ENCODE data around the gene SEMA3G.

Gene SEMA3G

GRCh38 chr3:52393959-52394670 lies 50.8 kb downstream of the SEMA3G start:
- DNase-seq = no peak

GRCh38 chr3:52393131-52393807 lies 51.6 kb downstream of the SEMA3G start:
- DNase-seq = no peak

- no peak for DNase-seq
These were observed 52.5 kb downstream of the SEMA3G start for GRCh38 chr3:52392216-52392930.

GRCh38 chr3:52391096-52391495 lies 53.8 kb downstream of the SEMA3G start:
- DNase-seq = no peak

- no peak for DNase-seq
These were observed 56.0 kb downstream of the SEMA3G start for GRCh38 chr3:52388933-52389332.

- no peak for DNase-seq
These were observed 56.5 kb downstream of the SEMA3G start for GRCh38 chr3:52388348-52388821.

- no peak for DNase-seq
These were observed 57.4 kb downstream of the SEMA3G start for GRCh38 chr3:52387481-52387880.

- DNase-seq = no peak
These were observed 59.7 kb downstream of the SEMA3G start for GRCh38 chr3:52385157-52385556.

- DNase-seq = no peak
These were observed 60.7 kb downstream of the SEMA3G start for GRCh38 chr3:52384019-52384761.

GRCh38 chr3:52383446-52383845 lies 61.5 kb downstream of the SEMA3G start:
- no peak for DNase-seq

All from CD4-positive, alpha-beta T cell treated with Interleukin-1 beta for 1 hour (primary cell).